ENCODE data around the gene RASAL2. TPM values are rescaled to one million over a fixed set of nuclear protein-coding genes. Genes with fewer than 3 reads are reported as not detected.

The RASAL2 gene
- polyA plus RNA-seq, 1 experiment = 21.4 TPM

DNA sequence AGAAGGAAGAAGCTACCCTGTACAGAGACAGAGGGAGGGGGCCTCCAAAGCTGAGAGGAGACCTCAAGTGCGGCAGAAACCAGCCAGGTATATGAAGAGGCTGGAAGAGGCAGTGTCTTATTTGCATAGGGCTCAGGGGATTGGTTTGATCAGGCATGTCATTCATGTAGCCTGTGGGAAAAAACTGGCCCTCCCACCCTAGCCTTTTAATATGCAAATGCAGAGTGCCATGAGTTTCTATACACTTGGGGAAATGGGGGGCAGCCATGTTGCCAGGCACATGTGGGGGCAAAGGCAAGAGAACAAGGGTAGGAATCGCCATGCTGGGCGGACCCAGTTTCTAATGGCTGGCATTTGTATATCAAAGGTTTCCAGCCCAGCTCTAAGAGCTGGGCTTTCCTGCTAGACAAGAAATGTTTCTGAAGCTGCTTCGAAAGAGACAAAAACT, 172.7 kb downstream of the RASAL2 start:
- H3K27me3 ChIP-seq (ENCODE audit: control insufficient read depth, insufficient read depth, low read length) = no peaks in the 10 kb centered on the region
- TF ChIP-seq, protein P1, sequence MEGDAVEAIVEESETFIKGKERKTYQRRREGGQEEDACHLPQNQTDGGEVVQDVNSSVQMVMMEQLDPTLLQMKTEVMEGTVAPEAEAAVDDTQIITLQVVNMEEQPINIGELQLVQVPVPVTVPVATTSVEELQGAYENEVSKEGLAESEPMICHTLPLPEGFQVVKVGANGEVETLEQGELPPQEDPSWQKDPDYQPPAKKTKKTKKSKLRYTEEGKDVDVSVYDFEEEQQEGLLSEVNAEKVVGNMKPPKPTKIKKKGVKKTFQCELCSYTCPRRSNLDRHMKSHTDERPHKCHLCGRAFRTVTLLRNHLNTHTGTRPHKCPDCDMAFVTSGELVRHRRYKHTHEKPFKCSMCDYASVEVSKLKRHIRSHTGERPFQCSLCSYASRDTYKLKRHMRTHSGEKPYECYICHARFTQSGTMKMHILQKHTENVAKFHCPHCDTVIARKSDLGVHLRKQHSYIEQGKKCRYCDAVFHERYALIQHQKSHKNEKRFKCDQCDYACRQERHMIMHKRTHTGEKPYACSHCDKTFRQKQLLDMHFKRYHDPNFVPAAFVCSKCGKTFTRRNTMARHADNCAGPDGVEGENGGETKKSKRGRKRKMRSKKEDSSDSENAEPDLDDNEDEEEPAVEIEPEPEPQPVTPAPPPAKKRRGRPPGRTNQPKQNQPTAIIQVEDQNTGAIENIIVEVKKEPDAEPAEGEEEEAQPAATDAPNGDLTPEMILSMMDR (IDR thresholded peaks at IDR 0.05; ENCODE audit: low read depth, low read length) = no peak
- H3K9me3 ChIP-seq (ENCODE audit: control insufficient read depth, insufficient read depth, low read length) = no peaks in the 10 kb centered on the region
- H3K27ac ChIP-seq (ENCODE audit: low read depth, low read length) = no peak overlapping the region
- DNase-seq (ENCODE audit: low read depth, low spot score) = no peak
- H3K4me3 ChIP-seq (ENCODE audit: low read depth, low read length) = no peak overlapping the region
- ChIA-PET POLR2A (no interaction called here), CTCF (no interaction called here)

DNA sequence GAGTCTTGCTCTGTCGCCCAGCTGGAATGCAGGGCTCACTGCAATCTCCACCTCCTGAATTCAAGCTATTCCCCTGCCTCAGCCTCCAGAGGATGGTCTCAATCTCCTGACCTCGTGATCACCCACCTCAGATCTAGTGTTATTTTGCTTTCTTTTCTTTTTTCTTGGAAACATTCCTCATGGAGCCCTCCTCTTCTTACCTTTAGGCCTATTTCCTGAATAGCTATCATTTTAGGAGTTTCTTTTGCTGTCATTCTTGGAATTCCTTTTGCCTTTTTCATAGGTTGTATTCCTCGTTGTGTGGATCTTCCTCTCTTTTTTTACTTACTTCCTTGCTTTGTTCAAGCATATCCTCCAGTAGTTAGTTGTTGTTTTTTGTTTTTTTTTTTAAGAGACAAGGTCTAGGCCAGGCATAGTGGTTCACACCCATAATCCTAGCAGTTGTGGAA, 173.8 kb downstream of the RASAL2 start:
- Histone ChIP-seq H3K9me3 (ENCODE audit: control insufficient read depth, insufficient read depth, low read length) (no peaks in the 10 kb centered on the region), H3K27me3 (ENCODE audit: control insufficient read depth, insufficient read depth, low read length) (no peaks in the 10 kb centered on the region), H3K4me3 (ENCODE audit: low read depth, low read length) (no peak overlapping the region), H3K27ac (ENCODE audit: low read depth, low read length) (peak overlapping the region; percentile 33)
- ChIA-PET CTCF (interaction anchor here (1.6 kb wide), 1 partner anchor 32 kb away, joined by 8 read pairs; no protein-coding TSS in a partner anchor), POLR2A (interaction anchor here (0.7 kb wide), 2 partner anchors 372 to 605 kb away, joined by 3 read pairs; no protein-coding TSS in a partner anchor)
- DNase-seq (ENCODE audit: low read depth, low spot score) = no peak
- TF ChIP-seq, protein P1 (IDR thresholded peaks at IDR 0.05; ENCODE audit: low read depth, low read length) = no peak

DNA sequence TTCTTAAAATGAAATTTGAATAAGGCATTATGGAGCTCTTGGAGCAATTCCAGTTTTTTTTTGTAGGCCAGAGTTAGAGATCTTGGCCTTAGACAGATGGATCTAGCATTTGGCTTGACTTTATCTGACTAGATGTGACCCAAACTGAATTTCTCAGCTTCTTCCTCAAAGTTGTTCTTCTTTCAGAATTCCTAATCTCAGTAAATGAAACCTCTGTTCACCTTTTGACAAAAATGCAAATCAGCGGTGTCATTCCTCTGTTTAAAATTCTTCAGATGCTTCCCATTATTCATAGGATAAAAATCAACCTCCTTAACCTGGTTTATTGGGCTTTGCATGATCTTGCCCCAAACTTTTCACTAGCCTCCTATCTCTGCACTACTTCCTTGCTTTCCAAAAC, 177.6 kb downstream of the RASAL2 start:
- TF ChIP-seq, protein P1 (IDR thresholded peaks at IDR 0.05; ENCODE audit: low read depth, low read length) = no peak
- POLR2A ChIA-PET = no interaction called here
- Histone ChIP-seq H3K27me3 (ENCODE audit: control insufficient read depth, insufficient read depth, low read length) (no peaks in the 10 kb centered on the region), H3K9me3 (ENCODE audit: control insufficient read depth, insufficient read depth, low read length) (no peaks in the 10 kb centered on the region), H3K4me3 (ENCODE audit: low read depth, low read length) (no peak overlapping the region), H3K27ac (ENCODE audit: low read depth, low read length) (no peak overlapping the region)
- no peak for DNase-seq (ENCODE audit: low read depth, low spot score)
- CTCF ChIA-PET = interaction anchor here (0.6 to 2.4 kb wide), 6 partner anchors 12 to 241 kb away, joined by 3 to 14 read pairs (median 8); no protein-coding TSS in a partner anchor

DNA sequence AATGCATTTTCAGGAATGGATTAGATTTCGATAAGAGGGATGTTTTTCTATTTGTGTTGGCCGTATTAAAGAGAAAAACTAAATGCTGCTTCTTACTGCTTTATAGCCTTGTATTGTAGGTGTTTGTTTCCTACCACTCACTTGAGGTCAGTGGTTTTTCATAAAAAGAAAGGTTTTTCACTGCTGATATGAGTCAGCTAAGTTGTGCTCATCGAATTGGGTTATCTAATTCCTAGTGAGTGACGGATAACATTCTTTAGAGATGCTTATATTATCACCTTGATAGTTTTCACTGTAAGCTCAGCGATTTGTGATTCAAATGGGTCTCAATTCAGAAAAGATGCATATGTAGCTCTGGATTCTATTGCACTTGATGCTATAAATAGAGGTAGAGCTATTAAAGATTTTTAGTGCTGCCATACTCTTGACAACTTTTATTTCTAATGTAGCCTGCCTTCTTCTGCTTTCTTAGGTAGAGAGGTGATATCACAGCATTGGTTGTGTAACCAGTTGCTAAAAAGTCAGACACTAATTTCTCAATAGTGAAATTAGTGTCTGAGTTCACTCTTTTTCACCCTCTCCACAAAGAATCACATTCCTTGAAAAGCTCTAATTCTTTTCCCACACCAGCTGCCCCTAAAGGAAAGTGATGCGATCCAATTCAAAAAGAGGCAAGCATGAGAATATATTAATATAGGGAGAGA, 180.0 kb downstream of the RASAL2 start:
- H3K27ac ChIP-seq (ENCODE audit: low read depth, low read length) = no peak overlapping the region
- H3K9me3 ChIP-seq (ENCODE audit: control insufficient read depth, insufficient read depth, low read length) = no peaks in the 10 kb centered on the region
- ChIA-PET CTCF (interaction anchor here (0.5 to 1.8 kb wide), 2 partner anchors 83 to 242 kb away, joined by 3 to 12 read pairs; no protein-coding TSS in a partner anchor), POLR2A (no interaction called here)
- no peak for DNase-seq (ENCODE audit: low read depth, low spot score)
- H3K27me3 ChIP-seq (ENCODE audit: control insufficient read depth, insufficient read depth, low read length) = no peaks in the 10 kb centered on the region
- TF ChIP-seq, protein P1 (IDR thresholded peaks at IDR 0.05; ENCODE audit: low read depth, low read length) = no peak
- no peak overlapping the region for H3K4me3 ChIP-seq (ENCODE audit: low read depth, low read length)

DNA sequence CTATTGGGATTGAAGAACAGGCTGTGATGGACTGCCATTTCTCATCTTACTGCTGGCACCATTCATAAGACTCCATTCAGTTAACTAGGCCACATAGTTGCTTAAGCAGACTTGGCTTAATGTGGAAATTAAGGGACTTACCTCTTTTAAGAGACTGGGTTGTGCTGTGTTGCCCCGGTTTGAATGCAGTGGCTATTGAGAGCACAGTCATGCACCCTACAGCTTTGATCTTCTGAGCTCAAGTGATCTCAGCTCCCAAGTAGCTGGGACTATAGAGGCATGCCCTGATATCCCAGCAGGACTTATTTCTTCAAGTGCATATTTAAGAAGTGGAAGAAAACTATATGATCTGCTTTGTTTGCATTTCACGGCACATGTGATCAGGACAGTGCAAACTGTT, 181.1 kb downstream of the RASAL2 start:
- H3K27me3 ChIP-seq (ENCODE audit: control insufficient read depth, insufficient read depth, low read length) = no peaks in the 10 kb centered on the region
- TF ChIP-seq, protein P1 (IDR thresholded peaks at IDR 0.05; ENCODE audit: low read depth, low read length) = no peak
- no peak for DNase-seq (ENCODE audit: low read depth, low spot score)
- POLR2A ChIA-PET = no interaction called here
- H3K9me3 ChIP-seq (ENCODE audit: control insufficient read depth, insufficient read depth, low read length) = no peaks in the 10 kb centered on the region
- CTCF ChIA-PET = interaction anchor here (0.9 to 1.8 kb wide), 4 partner anchors 20 to 243 kb away, joined by 3 to 12 read pairs (median 6); no protein-coding TSS in a partner anchor
- H3K27ac ChIP-seq (ENCODE audit: low read depth, low read length) = no peak overlapping the region
- H3K4me3 ChIP-seq (ENCODE audit: low read depth, low read length) = no peak overlapping the region

Data from AG04450 (cell line).